ENCODE results near the gene S1PR3.

DNA sequence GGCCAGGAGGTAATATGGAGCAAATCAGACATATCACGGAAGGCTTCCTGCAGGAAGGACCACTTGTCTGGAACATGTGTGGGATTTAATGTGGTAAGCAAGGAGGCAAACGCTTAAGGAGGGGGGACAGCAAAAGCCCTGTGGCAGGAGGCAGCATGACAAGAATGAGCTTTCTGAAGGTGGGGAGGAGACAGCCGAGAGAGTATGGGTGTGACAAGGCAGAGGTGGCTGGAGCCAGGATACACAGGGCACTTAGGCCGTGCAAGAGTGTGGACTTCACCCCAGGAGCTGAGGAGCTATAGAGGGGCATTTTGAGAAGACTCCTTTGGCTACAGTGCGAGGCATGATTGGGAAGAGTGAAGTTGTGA lies 14.4 kb upstream of the S1PR3 start:
- TF ChIP-seq POLR2A (IDR thresholded peaks at IDR 0.05; ENCODE audit: low read depth, low read length) = no peak
- TF ChIP-seq TAF1 (IDR thresholded peaks at IDR 0.05; ENCODE audit: low read depth, low read length) = no peak
- TF ChIP-seq SPI1 (IDR thresholded peaks at IDR 0.05; ENCODE audit: low read depth, low read length) = no peak
- TF ChIP-seq POLR2AphosphoS5 (IDR thresholded peaks at IDR 0.05; ENCODE audit: low read depth, low read length) = no peak
